ENCODE results near the gene DSN1. TPM values are rescaled to one million over a fixed set of nuclear protein-coding genes. Genes with fewer than 3 reads are reported as not detected.

Gene DSN1
- total and polyA plus RNA-seq, 4 donors, result 3.5 to 14.6 (median 5.1) TPM

- H3K27me3 ChIP-seq (ENCODE audit: control insufficient read depth in 4 of 4, insufficient read depth in 4 of 4, low read length in 3 of 4), result no peaks in the 10 kb centered on the region
- H3K36me3 ChIP-seq (ENCODE audit: control insufficient read depth in 4 of 4, insufficient read depth in 3 of 4, low read depth in 1 of 4, low read length in 3 of 4), result peaks cover 0 to 2% (median 1%) of the 10 kb centered on the region in 4 donors
- H3K4me1 ChIP-seq (ENCODE audit: control insufficient read depth in 4 of 4, insufficient read depth in 4 of 4, low read length in 3 of 4), result peaks cover 0 to 16% (median 12%) of the 10 kb centered on the region in 4 donors
- H3K9ac ChIP-seq (ENCODE audit: low read depth in 1 of 2, low read length in 2 of 2), result peak overlapping the region; percentile 2 to 64
- no peaks in the 10 kb centered on the region for H3K9me3 ChIP-seq (ENCODE audit: control insufficient read depth in 4 of 4, low read length in 3 of 4)
- WGBS, result 2% methylated on average over 28 of the region's 28 CpGs
- DNase-seq (ENCODE audit: low spot score), result no peak
- TF ChIP-seq CTCF (IDR thresholded peaks at IDR 0.05; ENCODE audit: low read depth, low read length, missing input control) (no peak), FOXA1 (IDR thresholded peaks at IDR 0.05) (no peak), GABPA (IDR thresholded peaks at IDR 0.05 in 1 of 2, conservative IDR thresholded peaks at IDR 0.05 in 1 of 2) (no peak), FOXA2 (IDR thresholded peaks at IDR 0.05) (no peak), RAD21 (IDR thresholded peaks at IDR 0.05) (no peak), JUND (IDR thresholded peaks at IDR 0.05) (no peak), TAF1 (conservative IDR thresholded peaks at IDR 0.05) (no peak), RXRA (IDR thresholded peaks at IDR 0.05) (no peak), MAX (IDR thresholded peaks at IDR 0.05) (no peak), YY1 (IDR thresholded peaks at IDR 0.05) (no peak)
- H3K4me3 ChIP-seq (ENCODE audit: low read depth in 1 of 3, low read length in 3 of 3), result peak overlapping the region; percentile 75 to 93 (median 77)
- peak overlapping the region; percentile 89 to 95 for H3K27ac ChIP-seq (ENCODE audit: low read depth in 1 of 2, low read length in 2 of 2)
Observed at GRCh38 chr20:36773107-36773596, 411 bp downstream of the DSN1 start.

GRCh38 chr20:36770680-36771079, 2.9 kb downstream of the DSN1 start:
- Histone ChIP-seq H3K27me3 (ENCODE audit: control insufficient read depth in 4 of 4, insufficient read depth in 4 of 4, low read length in 3 of 4) (no peaks in the 10 kb centered on the region), H3K4me1 (ENCODE audit: control insufficient read depth in 4 of 4, insufficient read depth in 4 of 4, low read length in 3 of 4) (peaks cover 0 to 16% (median 12%) of the 10 kb centered on the region in 4 donors), H3K9ac (ENCODE audit: low read depth in 1 of 2, low read length in 2 of 2) (no peak overlapping the region), H3K27ac (ENCODE audit: low read depth in 1 of 2, low read length in 2 of 2) (no peak overlapping the region), H3K36me3 (ENCODE audit: control insufficient read depth in 4 of 4, insufficient read depth in 3 of 4, low read depth in 1 of 4, low read length in 3 of 4) (peaks cover 0 to 2% (median 1%) of the 10 kb centered on the region in 4 donors), H3K4me3 (ENCODE audit: low read depth in 1 of 3, low read length in 3 of 3) (no peak overlapping the region), H3K9me3 (ENCODE audit: control insufficient read depth in 4 of 4, low read length in 3 of 4) (no peaks in the 10 kb centered on the region)
- no peak for DNase-seq (ENCODE audit: low spot score)
- TF ChIP-seq EGR1 (IDR thresholded peaks at IDR 0.05; ENCODE audit: low read depth in 2 of 2), result no peak
- WGBS, result 94% methylated on average over 7 of the region's 7 CpGs

- peaks cover 0 to 11% (median 9%) of the 10 kb centered on the region in 4 donors for H3K4me1 ChIP-seq (ENCODE audit: control insufficient read depth in 4 of 4, insufficient read depth in 4 of 4, low read length in 3 of 4)
- H3K9me3 ChIP-seq (ENCODE audit: control insufficient read depth in 4 of 4, low read length in 3 of 4), result no peaks in the 10 kb centered on the region
- no peak for DNase-seq (ENCODE audit: low spot score)
- TF ChIP-seq MAX (IDR thresholded peaks at IDR 0.05), result no peak
- no peak for TF ChIP-seq NR2F2 (IDR thresholded peaks at IDR 0.05)
- peaks cover 0 to 2% (median 1%) of the 10 kb centered on the region in 4 donors for H3K36me3 ChIP-seq (ENCODE audit: control insufficient read depth in 4 of 4, insufficient read depth in 3 of 4, low read depth in 1 of 4, low read length in 3 of 4)
- H3K27ac ChIP-seq (ENCODE audit: low read depth in 1 of 2, low read length in 2 of 2), result no peak overlapping the region
- H3K9ac ChIP-seq (ENCODE audit: low read depth in 1 of 2, low read length in 2 of 2), result no peak overlapping the region
- no peaks in the 10 kb centered on the region for H3K27me3 ChIP-seq (ENCODE audit: control insufficient read depth in 4 of 4, insufficient read depth in 4 of 4, low read length in 3 of 4)
- no peak overlapping the region for H3K4me3 ChIP-seq (ENCODE audit: low read depth in 1 of 3, low read length in 3 of 3)
- WGBS, result 82% methylated on average over 5 of the region's 5 CpGs
Observed at GRCh38 chr20:36768768-36769430, 4.7 kb downstream of the DSN1 start.
